RWPE2 (cell line): Measurements from ENCODE around the gene GCK.

Experiments used
- ATAC-seq: fragments of 200-7000 bp; cut with Tn5 transposase; 3 replicates; pipeline ENCODE4 v1.9.1; 2021; ENCODE audit warnings: low read depth
- DNase-seq: peaks from one replicate; pipeline ENCODE4 v3.0.0-alpha.2; 2020; ENCODE audit warnings: low spot score
- H3K27ac ChIP-seq: fragments of 450-650 bp; 2 replicates; pipeline ENCODE4 v1.5.1; 2017; ENCODE audit warnings: mild to moderate bottlenecking; ENCODE audit not compliant: poor library complexity, severe bottlenecking
- H3K27me3 ChIP-seq: fragments of 250-450 bp; sonication (Bioruptor Pico); 2 replicates; pipeline ENCODE4 v1.5.1; 2021; ENCODE audit warnings: mild to moderate bottlenecking, moderate library complexity; ENCODE audit not compliant: insufficient read depth, poor library complexity, severe bottlenecking
- H3K36me3 ChIP-seq: fragments of 250-450 bp; sonication (Bioruptor Pico); 2 replicates; pipeline ENCODE4 v1.5.1; 2020; ENCODE audit warnings: low read depth, mild to moderate bottlenecking, moderate library complexity
- H3K4me1 ChIP-seq: fragments of 250-450 bp; sonication (Bioruptor Pico); 2 replicates; pipeline ENCODE4 v1.5.1; 2021; ENCODE audit warnings: mild to moderate bottlenecking, moderate library complexity; ENCODE audit not compliant: insufficient read depth, poor library complexity, severe bottlenecking
- H3K4me3 ChIP-seq: fragments of 250-450 bp; sonication (Bioruptor Pico); 2 replicates; pipeline ENCODE4 v1.5.1; 2021; ENCODE audit warnings: mild to moderate bottlenecking, moderate library complexity; ENCODE audit not compliant: severe bottlenecking
- H3K9me3 ChIP-seq: fragments of 250-450 bp; sonication (Bioruptor Pico); 2 replicates; pipeline ENCODE4 v1.5.1; 2021; ENCODE audit warnings: mild to moderate bottlenecking, moderate library complexity; ENCODE audit not compliant: severe bottlenecking
- TF ChIP-seq, protein P1 (sequence below): fragments of 450-650 bp; IDR thresholded peaks from one replicate; pipeline ENCODE4 v1.5.1; 2017; ENCODE audit warnings: mild to moderate bottlenecking, moderate library complexity; ENCODE audit not compliant: poor library complexity, severe bottlenecking

Gene GCK

DNA sequence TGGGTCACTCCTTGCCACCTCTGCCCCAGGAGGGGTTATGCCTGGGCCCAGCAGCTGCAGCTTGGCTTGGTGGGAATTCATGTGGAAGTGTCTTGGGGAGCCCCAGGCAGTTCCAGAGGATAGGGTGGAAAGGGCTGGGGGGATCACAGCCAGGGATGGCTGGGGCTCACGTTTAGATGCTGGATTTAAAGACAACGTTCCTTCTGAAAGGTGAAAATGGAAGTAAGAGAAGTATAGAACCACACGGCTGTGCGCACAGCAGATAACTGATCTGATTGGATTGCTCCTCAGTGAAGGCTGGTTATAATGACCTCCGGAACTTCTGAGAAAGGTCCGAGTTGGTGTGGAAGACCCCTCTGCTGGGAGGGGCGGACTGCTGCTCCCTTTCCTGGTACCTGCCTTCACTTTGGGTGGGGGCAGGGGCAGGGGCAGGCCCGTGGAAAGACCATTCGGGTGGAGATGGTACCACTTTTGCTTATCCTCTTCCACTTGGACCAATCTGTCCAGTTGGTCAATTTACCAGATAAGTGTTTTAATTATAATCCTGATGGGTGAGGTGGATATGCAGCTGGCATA is 40.2 kb downstream of the GCK start:
- no peak for ATAC-seq
- no peak overlapping the region for H3K4me3 ChIP-seq
- H3K9me3 ChIP-seq, result no peaks in the 10 kb centered on the region
- no peak for DNase-seq
- no peaks in the 10 kb centered on the region for H3K4me1 ChIP-seq
- TF ChIP-seq, protein P1, sequence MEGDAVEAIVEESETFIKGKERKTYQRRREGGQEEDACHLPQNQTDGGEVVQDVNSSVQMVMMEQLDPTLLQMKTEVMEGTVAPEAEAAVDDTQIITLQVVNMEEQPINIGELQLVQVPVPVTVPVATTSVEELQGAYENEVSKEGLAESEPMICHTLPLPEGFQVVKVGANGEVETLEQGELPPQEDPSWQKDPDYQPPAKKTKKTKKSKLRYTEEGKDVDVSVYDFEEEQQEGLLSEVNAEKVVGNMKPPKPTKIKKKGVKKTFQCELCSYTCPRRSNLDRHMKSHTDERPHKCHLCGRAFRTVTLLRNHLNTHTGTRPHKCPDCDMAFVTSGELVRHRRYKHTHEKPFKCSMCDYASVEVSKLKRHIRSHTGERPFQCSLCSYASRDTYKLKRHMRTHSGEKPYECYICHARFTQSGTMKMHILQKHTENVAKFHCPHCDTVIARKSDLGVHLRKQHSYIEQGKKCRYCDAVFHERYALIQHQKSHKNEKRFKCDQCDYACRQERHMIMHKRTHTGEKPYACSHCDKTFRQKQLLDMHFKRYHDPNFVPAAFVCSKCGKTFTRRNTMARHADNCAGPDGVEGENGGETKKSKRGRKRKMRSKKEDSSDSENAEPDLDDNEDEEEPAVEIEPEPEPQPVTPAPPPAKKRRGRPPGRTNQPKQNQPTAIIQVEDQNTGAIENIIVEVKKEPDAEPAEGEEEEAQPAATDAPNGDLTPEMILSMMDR, result no peak
- H3K36me3 ChIP-seq, result no peaks in the 10 kb centered on the region
- no peak overlapping the region for H3K27ac ChIP-seq
- no peaks in the 10 kb centered on the region for H3K27me3 ChIP-seq

GRCh38 chr7:44148166-44148565 is 41.1 kb downstream of the GCK start:
- Histone ChIP-seq H3K9me3 (no peaks in the 10 kb centered on the region), H3K4me1 (no peaks in the 10 kb centered on the region), H3K27me3 (no peaks in the 10 kb centered on the region), H3K36me3 (no peaks in the 10 kb centered on the region), H3K27ac (no peak overlapping the region), H3K4me3 (no peak overlapping the region)
- TF ChIP-seq, protein P1, result no peak
- DNase-seq (no peak), ATAC-seq (no peak)

GRCh38 chr7:44147026-44147991 is 41.9 kb downstream of the GCK start:
- no peak for DNase-seq
- H3K4me1 ChIP-seq, result no peaks in the 10 kb centered on the region
- H3K27me3 ChIP-seq, result no peaks in the 10 kb centered on the region
- H3K27ac ChIP-seq, result no peak overlapping the region
- ATAC-seq, result no peak
- H3K9me3 ChIP-seq, result no peaks in the 10 kb centered on the region
- TF ChIP-seq, protein P1, result no peak
- no peak overlapping the region for H3K4me3 ChIP-seq
- no peaks in the 10 kb centered on the region for H3K36me3 ChIP-seq

DNA sequence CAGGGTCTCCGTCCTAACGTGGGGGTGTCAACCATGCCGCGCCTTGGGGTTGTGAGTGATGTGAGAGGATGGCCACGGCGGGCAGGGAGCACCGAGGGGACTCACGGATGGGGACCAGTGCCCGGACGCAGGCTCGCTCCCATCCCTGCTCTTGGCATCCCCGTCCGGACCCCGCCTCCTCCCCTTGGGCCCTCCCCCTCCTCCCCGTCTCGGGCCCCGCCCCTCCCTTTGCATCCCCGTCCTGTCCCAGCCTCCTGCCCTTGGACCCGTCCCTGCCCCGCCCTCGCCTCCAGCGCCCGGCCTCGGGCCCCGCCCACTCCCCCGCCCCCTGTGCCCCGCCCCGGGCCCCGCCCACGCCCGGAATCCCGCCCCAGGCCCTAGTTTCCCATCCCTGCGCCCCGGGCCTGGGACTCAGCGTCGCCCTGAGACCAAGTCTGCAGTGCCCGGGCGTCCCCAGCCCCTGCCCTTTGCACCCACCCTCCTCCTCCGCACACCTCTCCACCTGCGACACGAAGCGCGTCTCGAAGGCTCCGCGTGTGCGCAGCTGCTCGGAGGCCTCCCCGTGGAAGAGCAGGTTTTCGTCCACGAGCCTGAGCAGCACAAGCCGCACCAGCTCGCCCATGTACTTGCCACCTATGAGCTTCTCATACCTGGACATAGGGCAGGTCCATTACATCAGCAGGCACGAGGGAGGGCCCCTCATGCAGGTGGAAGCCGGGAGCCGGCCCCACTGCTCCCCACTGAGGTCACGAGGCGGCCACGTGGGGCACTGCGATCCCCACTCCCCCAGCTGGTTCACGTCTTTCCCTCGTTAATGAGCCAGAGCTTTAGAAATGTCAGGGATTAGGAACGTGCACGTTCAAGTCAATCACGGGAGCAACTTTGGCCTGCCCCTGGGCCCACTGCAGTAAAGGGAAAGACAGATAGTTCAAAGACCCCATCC is 43.0 kb downstream of the GCK start:
- Histone ChIP-seq H3K4me1 (no peaks in the 10 kb centered on the region), H3K27ac (no peak overlapping the region), H3K9me3 (no peaks in the 10 kb centered on the region), H3K36me3 (no peaks in the 10 kb centered on the region), H3K27me3 (no peaks in the 10 kb centered on the region), H3K4me3 (peak overlapping the region; percentile 17)
- peak; percentile 75 for ATAC-seq
- TF ChIP-seq, protein P1, result no peak
- no peak for DNase-seq
